GM18505 (cell line): ENCODE data around the gene CRISPLD2.

Source experiments
- ATAC-seq: cut with Tn5 transposase; IDR thresholded peaks from one replicate; pipeline ENCODE4 v1.9.1; 2021; ENCODE audit not compliant: unreplicated experiment
- POLR2A ChIP-seq: IDR thresholded peaks from 4 replicates; pipeline ENCODE4 v1.6.1; 2011; ENCODE audit warnings: borderline replicate concordance; ENCODE audit not compliant: insufficient read depth, insufficient read length; ENCODE audit errors: extremely low read depth

The CRISPLD2 gene

GRCh38 chr16:84789431-84789830, 30.4 kb upstream of the CRISPLD2 start:
- ATAC-seq: no peak
- no peak for TF ChIP-seq POLR2A

GRCh38 chr16:84790301-84790700, 29.5 kb upstream of the CRISPLD2 start:
- no peak for TF ChIP-seq POLR2A
- no peak for ATAC-seq

DNA sequence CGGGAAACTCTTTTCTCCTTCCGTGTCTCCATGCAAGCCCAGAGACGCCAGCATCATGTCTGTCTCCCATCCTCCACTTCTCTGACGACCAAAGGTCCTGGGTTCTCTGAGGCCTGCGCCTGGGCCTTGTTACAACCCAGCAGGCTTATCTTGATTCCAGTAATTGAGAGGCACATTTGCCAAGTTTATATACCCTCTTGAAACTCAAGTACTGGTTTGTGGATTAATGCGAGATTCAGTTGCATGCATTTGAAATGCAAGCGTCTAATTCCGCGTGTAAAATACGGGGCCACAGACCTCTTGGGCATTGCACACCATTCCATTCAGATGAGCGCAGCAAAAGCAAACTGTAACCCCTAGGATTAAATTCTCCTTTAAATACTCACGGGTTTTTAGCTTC, 28.7 kb upstream of the CRISPLD2 start:
- no peak for ATAC-seq
- TF ChIP-seq POLR2A: no peak

- no peak for TF ChIP-seq POLR2A
- ATAC-seq: no peak
Observed at GRCh38 chr16:84791501-84791900, 28.3 kb upstream of the CRISPLD2 start.

DNA sequence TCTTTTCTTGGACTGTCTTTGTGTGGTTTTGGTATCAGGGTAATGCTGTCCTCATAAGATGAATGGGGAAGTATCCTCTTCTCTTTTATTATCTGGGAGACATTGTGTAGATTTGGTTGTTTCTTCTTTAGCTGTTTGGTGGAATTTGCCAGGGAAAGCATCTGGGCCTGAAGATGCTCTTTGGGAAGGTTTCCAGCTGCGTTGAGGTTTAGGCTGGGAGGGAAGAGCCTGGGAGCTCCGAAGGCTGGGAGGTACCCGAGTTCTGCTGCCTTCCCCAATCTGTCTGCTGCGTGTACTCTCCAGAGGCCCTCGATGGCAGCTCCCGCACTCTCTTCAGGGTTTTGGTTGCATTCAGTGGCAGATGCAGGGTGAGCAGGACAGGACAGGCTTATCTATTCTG, 25.6 kb upstream of the CRISPLD2 start:
- no peak for ATAC-seq
- TF ChIP-seq POLR2A: no peak

DNA sequence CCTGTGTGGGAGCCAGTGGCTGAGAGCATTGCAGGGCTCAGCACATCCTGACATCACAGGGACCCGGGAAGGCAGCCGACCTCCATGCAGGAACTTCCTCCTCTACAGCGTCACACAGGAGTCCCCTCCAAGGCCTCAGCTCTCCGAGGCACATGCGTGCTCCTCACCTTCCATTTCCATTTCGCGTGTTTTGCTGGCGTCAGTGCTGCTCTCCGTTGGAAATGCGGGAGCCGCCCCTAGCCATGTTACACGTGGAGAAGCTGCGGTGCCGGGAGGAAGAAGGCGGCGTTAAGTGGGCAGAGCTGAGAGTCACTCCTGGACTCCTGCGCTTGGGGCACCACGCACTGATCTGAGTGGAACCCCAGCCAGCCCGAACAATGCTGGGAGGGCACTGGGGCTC, 25.2 kb upstream of the CRISPLD2 start:
- ATAC-seq: no peak
- TF ChIP-seq POLR2A: no peak

DNA sequence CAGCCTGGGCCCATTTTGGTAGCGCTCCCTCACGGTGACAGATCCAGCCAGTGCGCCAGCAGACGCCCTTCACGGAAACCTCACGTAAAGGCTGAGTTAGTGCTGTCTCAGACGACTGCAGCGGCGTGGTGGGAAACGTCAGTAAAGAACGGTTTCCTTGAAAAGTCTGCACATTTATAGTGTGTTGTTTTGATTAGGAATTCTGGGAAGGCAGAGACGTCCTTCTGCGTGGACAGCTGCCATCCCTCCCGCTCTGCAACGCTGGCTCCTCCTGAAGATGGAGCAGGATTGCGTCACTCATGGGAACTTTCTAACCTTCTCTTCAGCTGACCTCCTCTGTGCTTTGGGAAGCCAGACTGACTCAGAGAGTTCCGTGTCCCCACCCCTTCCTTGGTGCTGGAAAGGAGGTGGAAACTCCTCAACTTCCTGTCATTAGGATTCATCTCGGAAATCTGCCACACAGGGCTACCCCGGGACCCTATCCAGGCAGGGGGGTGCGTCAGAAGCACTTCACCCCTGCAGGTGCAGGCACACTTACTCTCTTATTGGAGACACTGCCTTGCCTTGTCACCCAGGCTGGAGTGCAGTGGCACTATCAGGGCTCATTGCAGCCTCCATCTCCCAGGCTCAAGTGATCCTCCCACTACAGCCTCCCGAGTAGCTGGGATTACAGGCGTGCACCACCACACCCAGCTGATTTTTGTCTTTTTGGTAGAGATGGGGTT, 24.3 kb upstream of the CRISPLD2 start:
- no peak for TF ChIP-seq POLR2A
- no peak for ATAC-seq

DNA sequence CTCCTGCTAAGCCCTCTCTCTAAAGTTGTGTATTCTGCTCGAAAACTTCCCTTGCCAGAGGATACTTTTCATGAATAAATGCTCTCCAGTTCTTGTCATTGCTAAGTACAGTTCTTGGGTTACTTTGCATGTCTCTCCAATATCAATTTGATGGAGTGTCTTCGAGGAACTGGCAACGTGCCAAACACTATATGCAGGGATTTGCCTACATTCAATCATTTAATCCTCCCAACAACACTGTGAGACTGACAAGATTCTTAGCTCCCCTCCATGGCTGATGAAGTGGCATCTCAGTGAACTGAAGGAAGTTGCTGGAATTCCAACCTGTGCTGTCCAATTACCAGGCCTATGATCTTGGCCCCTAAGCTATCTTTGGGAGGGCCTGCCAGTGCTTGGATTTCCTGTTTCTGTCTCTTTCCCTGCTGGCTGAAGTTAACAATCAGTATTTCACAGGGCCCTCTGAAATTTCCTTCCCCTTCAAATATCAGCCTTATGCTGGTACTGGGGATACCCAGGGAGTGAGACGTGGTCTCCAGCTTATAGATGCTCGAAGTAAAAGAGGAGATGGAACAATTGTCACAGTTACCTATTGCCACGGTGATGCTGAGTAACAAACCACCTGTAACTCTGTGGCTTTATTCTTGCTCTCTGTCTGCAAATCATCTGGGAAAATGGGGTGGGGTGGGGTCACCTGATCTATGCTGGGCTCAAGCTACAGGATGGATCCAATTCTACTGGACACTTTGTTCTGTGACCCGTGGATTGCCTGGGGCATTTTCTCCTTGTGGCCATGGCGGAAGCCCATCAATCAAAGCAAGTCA, 19.4 kb upstream of the CRISPLD2 start:
- no peak for ATAC-seq
- TF ChIP-seq POLR2A: no peak

GRCh38 chr16:84803146-84803545, 16.6 kb upstream of the CRISPLD2 start:
- TF ChIP-seq POLR2A: no peak
- ATAC-seq: no peak

- ATAC-seq: no peak
- no peak for TF ChIP-seq POLR2A
Observed at GRCh38 chr16:84804326-84804725, 15.5 kb upstream of the CRISPLD2 start.

DNA sequence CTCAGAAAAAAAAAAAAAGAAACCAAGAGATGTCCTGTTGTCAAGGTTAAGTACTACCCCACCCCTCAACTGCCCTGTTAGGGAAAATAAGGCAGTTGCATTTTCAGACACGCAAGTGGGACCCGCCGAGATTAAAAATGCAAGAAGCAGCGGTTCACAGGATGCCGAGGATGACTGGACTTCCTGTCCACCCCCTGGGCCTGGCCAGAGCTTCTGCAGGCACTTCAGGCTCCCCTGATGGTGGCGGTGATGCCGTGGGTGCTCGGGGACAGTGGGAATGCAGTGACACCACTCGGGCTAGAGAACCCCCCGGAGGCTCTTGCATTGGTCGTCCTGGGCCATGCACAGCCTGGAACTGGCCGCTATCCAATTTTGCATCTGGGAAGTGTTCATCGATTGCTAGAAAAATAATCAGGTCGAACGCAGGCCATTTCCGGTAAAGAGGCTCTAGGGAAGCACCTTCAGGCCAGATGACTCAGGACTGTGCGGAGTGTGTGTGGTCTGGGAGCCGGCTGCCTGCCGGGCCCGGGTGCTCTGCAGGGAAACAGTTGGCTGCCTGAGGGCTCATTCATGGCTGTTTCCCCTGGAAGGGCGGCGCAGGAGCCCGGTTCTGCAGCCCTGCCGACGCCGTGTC, 13.4 kb upstream of the CRISPLD2 start:
- TF ChIP-seq POLR2A: no peak
- no peak for ATAC-seq

DNA sequence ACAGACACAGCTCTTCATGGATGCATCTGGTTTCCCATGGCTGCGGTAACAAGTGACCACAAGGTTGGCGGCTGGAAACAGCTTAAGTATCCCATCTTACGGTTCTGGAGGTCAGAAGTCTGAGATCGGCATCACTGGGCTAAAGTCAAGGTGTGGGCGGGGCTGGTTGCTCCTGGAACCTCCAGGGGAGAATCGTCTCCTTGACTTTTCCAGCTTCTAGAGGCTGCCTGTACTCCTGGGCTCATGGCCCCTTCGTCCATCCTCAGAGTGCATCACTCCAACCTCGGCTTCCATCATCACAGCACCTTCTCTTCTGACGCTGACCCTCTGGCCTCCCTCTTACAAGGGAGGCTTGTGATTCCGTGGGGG, 12.9 kb upstream of the CRISPLD2 start:
- ATAC-seq: no peak
- TF ChIP-seq POLR2A: no peak

DNA sequence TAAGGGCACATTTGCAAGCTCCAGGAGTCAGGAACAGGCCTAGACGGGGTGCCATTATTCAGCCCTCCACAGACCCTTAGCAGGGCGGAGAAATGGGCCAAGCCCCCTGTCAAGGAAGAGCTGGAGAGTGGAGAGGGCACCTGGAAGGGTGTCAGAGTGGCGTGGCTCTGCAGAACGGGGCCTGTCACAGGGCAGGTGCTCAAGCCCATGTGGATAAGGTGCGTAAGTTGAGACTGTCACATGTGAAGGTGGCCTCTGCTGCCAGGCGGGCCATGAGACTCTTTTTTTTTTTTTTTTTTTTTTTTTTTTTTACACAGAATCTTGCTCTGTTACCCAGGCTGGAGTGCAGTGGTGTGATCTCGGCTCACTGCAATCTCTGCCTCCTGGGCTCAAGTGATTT, 12.0 kb upstream of the CRISPLD2 start:
- no peak for TF ChIP-seq POLR2A
- no peak for ATAC-seq

- no peak for TF ChIP-seq POLR2A
- ATAC-seq: no peak
Observed at GRCh38 chr16:84808826-84809225, 11.0 kb upstream of the CRISPLD2 start.
